ENCODE measurements around the gene DZIP3.

DZIP3 gene

GRCh38 chr3:108728934-108729333 lies 139.4 kb downstream of the DZIP3 start:
- no peaks in the 10 kb centered on the region for H3K27me3 ChIP-seq (ENCODE audit: control insufficient read depth, insufficient read depth, low read length)
- no peaks in the 10 kb centered on the region for H3K4me1 ChIP-seq (ENCODE audit: control insufficient read depth, insufficient read depth, low read length)
- H3K4me3 ChIP-seq (ENCODE audit: low read depth, low read length): no peak overlapping the region
- H3K36me3 ChIP-seq (ENCODE audit: control insufficient read depth, insufficient read depth, low read length): no peaks in the 10 kb centered on the region
- H3K9ac ChIP-seq (ENCODE audit: low read length): no peak overlapping the region
- no peak overlapping the region for H3K27ac ChIP-seq (ENCODE audit: low read depth, low read length)
- H3K9me3 ChIP-seq (ENCODE audit: control insufficient read depth, insufficient read depth, low read depth, low read length): no peaks in the 10 kb centered on the region

DNA sequence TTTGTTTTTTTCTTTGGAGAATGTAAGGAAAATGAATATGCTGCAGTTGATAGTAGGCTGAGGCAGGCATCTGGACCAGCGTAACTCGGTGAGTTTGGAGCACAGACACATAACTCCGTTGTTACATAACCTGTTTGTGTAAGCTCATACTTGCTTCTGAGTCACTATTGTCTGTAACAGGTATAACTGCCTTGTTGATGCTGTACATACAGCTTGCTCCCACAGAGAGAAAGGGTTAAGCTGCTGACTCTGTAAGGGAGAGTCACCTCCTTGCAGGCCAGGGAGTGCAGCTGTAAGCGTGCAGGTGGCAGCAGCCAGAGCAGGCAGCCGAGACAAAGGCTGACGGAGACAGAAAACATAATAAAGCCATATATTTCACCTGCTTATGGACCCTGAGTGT lies 147.3 kb downstream of the DZIP3 start:
- Histone ChIP-seq H3K4me3 (ENCODE audit: low read depth, low read length) (no peak overlapping the region), H3K36me3 (ENCODE audit: control insufficient read depth, insufficient read depth, low read length) (no peaks in the 10 kb centered on the region), H3K27ac (ENCODE audit: low read depth, low read length) (no peak overlapping the region), H3K27me3 (ENCODE audit: control insufficient read depth, insufficient read depth, low read length) (no peaks in the 10 kb centered on the region), H3K4me1 (ENCODE audit: control insufficient read depth, insufficient read depth, low read length) (no peaks in the 10 kb centered on the region), H3K9ac (ENCODE audit: low read length) (no peak overlapping the region), H3K9me3 (ENCODE audit: control insufficient read depth, insufficient read depth, low read depth, low read length) (no peaks in the 10 kb centered on the region)

- no peak overlapping the region for H3K27ac ChIP-seq (ENCODE audit: low read depth, low read length)
- no peak overlapping the region for H3K9ac ChIP-seq (ENCODE audit: low read length)
- H3K4me3 ChIP-seq (ENCODE audit: low read depth, low read length): no peak overlapping the region
Measured at GRCh38 chr3:108742929-108743328, 153.4 kb downstream of the DZIP3 start.

More at GRCh38 chr3:108742929-108743328, 153.4 kb downstream of the DZIP3 start:
- peaks cover 3% of the 10 kb centered on the region; the same call in 1 of the 2 replicates for H3K9me3 ChIP-seq (ENCODE audit: control insufficient read depth, insufficient read depth, low read depth, low read length)
- no peaks in the 10 kb centered on the region for H3K4me1 ChIP-seq (ENCODE audit: control insufficient read depth, insufficient read depth, low read length)
- H3K36me3 ChIP-seq (ENCODE audit: control insufficient read depth, insufficient read depth, low read length): no peaks in the 10 kb centered on the region
- H3K27me3 ChIP-seq (ENCODE audit: control insufficient read depth, insufficient read depth, low read length): no peaks in the 10 kb centered on the region
